HG02981 (cell line): Measurements from ENCODE around the gene ZNF468.
"Not testable (repeated sequence)": the region's sequence is repeated elsewhere in the genome, so short reads cannot be mapped to it uniquely, and the experiment has no call there.

Experiments used
- ATAC-seq: cut with Tn5 transposase; IDR thresholded peaks from one replicate; pipeline ENCODE4 v1.9.1; 2021; ENCODE audit warnings: mild to moderate bottlenecking, moderate library complexity; ENCODE audit not compliant: unreplicated experiment

Gene ZNF468

GRCh38 chr19:52857378-52858191, at the start of gene ZNF468:
ZNF468 (minus strand) TSS chr19:52857619; CDS start chr19:52854272, 3,347 bp downstream.
- peak; percentile 98 for ATAC-seq

DNA sequence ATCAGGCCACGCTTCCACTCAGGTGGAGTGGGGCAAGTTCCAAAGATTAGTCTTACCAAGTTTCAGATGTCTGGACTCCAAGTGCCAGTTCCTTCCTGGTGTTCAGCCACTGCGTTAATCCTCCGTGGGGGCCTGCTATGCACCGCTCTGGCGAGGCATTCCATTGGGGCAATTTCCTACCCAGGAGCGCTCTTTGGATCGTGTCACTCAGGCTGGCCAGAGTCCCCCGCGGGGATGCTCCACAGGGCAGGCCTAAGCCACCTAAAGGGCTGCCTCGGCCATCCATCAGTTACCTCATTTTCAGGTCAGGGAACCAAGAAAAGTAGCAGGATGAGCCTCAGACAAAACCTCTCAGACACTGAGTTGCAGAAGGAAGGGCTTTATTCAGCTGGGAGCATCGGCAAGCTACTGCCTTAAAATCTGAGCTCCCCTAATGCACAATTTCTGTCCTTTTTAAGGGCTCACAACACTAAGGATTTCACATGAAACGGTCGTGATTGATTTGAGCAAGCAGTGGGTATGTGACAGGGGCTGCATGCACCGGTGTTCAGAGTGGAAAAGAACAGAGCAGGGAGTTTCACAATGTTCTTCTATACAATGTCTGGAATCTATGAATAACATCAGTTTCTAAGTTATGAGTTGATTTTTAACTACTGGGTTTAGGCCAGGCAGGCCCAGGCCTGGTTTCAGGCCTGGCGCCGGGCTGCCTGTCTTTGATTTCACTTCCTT, 46.8 kb upstream of the ZNF468 start:
- ATAC-seq: not testable (repeated sequence)

GRCh38 chr19:52901842-52902241, 44.4 kb upstream of the ZNF468 start:
- ATAC-seq: no peak

- ATAC-seq: not testable (repeated sequence)
These were observed 41.2 kb upstream of the ZNF468 start for GRCh38 chr19:52898596-52898995.

DNA sequence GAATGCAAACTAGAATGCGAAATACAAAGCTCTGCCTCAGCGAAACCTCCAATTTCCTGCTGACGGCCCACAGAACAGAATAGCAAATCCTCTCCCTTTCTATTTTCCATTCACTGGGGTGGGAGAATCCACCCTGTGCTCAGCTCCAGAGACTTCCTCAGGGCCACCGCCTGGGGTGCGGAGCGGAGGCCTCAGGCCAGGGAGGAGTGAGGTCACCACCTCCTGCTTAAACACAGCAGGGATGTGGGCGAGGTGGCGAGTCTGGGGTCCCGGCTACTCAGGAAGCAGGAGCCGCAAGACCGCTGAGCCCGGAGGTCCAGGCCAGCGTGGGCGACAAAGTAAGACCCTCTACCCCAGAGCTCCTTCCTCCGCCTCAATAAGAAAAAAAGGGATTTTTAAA, 40.7 kb upstream of the ZNF468 start:
- ATAC-seq: no peak

GRCh38 chr19:52897138-52897935, 39.9 kb upstream of the ZNF468 start, which contains the start of gene ZNF320:
ZNF320 (minus strand) TSS chr19:52897635; CDS start chr19:52890255, 7,380 bp downstream.
- ATAC-seq: peak; percentile 96

GRCh38 chr19:52896431-52897137, 39.2 kb upstream of the ZNF468 start:
- ATAC-seq: no peak

GRCh38 chr19:52891336-52891735, 33.9 kb upstream of the ZNF468 start:
- ATAC-seq: no peak

DNA sequence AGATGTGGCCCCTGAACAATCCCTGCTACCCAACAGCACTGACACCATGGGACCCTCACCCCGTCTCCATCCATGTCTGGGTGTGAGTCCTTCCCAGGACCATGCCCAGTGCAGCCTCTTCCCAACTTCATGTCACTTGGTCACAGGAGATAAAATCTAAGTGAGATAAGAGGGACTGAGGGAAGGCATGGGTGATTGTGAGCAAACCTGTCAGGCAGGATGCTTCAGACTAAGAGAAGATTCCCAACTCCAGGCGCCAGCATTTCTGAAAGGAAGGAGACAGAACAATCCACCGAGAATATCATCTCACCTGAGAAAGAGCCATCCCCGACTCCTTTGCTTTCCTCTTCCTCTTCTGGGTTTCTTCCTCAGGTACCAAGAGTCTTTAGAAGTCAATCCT, 32.5 kb upstream of the ZNF468 start:
- no peak for ATAC-seq

GRCh38 chr19:52889076-52889475, 31.7 kb upstream of the ZNF468 start:
- no peak for ATAC-seq

- ATAC-seq: no peak
These were observed 23.5 kb upstream of the ZNF468 start for GRCh38 chr19:52880895-52881389.

GRCh38 chr19:52872996-52873395, 15.6 kb upstream of the ZNF468 start:
- not testable (repeated sequence) for ATAC-seq

DNA sequence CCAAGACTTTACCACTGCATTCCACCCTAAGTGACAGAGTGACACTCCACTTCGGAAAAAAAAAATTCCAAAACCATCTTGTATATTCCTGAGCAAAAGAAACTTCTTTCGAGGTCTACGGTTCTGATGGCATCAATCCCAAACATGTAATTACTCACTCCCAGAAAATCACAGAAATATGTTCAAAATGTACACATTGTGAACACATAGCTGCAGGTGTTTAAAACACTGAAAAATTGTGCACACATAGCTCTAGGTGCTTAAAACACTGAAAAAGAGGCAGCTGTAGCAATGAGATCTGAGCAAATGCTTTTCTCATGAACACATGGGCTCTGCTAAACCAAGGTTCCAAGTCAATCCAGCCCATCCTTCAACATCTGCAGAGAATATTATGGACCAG, 14.0 kb upstream of the ZNF468 start:
- no peak for ATAC-seq

GRCh38 chr19:52868031-52868430, 10.6 kb upstream of the ZNF468 start:
- not testable (repeated sequence) for ATAC-seq

DNA sequence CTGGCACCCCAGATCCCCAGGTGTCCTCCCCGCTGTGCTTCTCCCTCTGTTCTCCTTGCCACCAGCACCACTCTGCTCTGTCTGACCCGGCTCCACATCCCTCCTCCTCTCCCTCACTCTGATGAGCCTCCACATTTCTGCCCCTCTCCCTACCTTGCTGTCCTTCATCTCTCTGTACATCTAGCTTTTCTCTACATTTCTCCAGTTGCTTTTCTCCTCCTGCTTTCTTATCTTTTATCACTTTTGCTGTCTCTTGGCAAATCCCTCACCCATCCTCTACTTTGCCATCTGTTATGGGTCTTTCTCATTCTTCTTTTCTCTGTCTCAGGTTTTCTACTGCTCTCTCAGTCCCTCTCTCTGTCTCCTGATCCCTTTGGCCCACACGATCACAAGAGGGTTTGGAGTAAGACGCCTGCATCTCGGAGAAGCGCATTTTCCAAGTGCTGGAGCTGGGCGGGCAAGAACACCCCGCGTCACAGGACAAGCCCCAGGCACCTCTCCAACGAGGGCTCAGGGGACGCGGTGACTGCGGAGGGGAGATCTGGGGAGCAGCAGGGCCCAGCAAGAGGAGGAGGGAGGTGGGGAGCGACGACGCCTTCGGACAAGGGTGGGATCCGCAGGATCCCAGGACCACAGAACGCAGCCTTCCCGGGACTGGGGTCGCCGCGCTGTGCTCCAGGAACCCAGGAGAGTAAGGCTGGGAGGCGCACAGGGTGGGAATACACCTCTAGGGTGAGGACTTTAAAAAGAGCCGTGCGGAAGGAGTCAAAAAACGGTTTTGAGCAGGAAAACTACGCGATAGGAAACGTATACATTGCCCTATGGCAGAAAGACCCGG, 660 bp downstream of the ZNF468 start:
- not testable (repeated sequence) for ATAC-seq

GRCh38 chr19:52847352-52847751, 10.1 kb downstream of the ZNF468 start:
- ATAC-seq: not testable (repeated sequence)

DNA sequence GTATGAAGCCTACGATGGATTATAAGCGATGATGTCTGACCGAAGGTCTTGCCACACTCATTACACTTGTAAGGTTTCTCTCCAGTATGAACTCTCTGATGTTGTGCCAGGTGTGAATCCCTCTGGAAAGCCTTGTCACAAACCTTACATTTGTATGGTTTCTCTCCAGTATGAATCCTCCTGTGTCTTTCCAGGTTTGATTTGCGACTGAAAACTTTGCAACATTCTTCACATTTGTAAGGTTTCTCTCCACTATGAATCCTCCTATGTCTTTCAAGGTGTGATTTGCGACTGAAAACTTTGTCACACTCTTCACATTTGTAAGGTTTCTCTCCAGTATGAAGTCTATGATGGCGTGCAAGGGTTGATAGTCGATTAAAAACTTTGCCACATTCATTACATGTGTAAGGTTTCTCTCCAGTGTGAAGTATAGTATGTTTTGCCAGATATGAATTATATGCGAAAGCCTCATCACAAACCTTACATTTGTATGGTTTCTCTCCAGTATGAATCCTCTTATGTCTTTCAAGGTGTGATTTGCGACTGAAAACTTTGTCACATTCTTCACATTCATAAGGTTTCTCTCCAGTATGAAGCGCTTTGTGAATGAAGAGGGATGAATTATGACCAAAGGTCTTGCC, 16.5 kb downstream of the ZNF468 start:
- not testable (repeated sequence) for ATAC-seq

- ATAC-seq: not testable (repeated sequence)
These were observed 23.1 kb downstream of the ZNF468 start for GRCh38 chr19:52834289-52834688.

DNA sequence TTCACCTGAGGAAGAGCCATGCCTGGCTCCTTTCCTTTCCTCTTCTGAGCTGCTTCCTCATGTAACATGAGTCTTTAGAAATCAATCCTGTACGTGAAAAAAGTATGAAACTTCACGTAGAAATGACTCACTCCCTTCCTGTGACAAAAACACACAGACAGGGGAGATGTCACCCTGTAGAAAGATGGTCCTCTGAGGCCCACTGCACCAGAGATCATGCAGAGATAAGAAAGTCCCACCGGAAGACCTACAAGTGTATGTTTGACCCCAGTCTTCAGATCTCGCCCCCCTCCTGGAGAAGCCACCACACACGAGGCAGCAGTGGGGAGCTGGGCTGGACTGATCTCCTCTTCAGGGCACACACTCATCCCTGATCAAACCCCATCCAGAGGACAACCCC, 23.9 kb downstream of the ZNF468 start:
- ATAC-seq: not testable (repeated sequence)
